Breast epithelium (tissue), 3 donors: ENCODE measurements around the gene NCAM2.

Experiments
- POLR2A ChIP-seq: fragments of 450-650 bp; IDR thresholded peaks from one replicate; pipeline ENCODE4 v1.6.1; 2016; ENCODE audit warnings: antibody characterized with exemption, mild to moderate bottlenecking, moderate library complexity
- POLR2AphosphoS5 ChIP-seq, 3 donors: sonication (generic); formaldehyde crosslinking; IDR thresholded peaks; one replicate each; pipeline ENCODE4 v1.6.1; 2017; ENCODE audit warnings: antibody characterized with exemption in 3 of 3

- TF ChIP-seq POLR2A (no peak), POLR2AphosphoS5 (IDR thresholded peaks at IDR 0.05) (no peak)
Measured at GRCh38 chr21:21057349-21058062, 59.3 kb downstream of the NCAM2 start.
